Kidney (tissue), 14 donors: ENCODE results near the gene APCDD1L. TPM values are rescaled to one million over a fixed set of nuclear protein-coding genes. Genes with fewer than 3 reads are reported as not detected.

Experiments
- DNase-seq, 5 donors: peaks; one replicate each; pipeline ENCODE4 v3.0.0-alpha.2; 2013 to 2020
- FAIRE-seq: peaks from 2 replicates; lab custom pipeline; 2012; peaks lifted over from hg19 to GRCh38; lab: Jason Lieb, UNC
- H3K27ac ChIP-seq, 2 donors: one replicate each; pipeline ENCODE4 v1.7.0; 2013; ENCODE audit warnings: low read depth in 2 of 2, low read length in 2 of 2, inconsistent platforms in 1 of 2
- H3K27me3 ChIP-seq: one replicate; pipeline ENCODE4 v1.7.1; 2013; ENCODE audit warnings: low read length, inconsistent platforms; ENCODE audit not compliant: control insufficient read depth, insufficient read depth
- H3K36me3 ChIP-seq, 3 donors: one replicate each; pipeline versions ENCODE4 v1.7.0 to v1.7.1; 2013; ENCODE audit warnings: low read length in 3 of 3, control low read depth in 1 of 3, inconsistent platforms in 1 of 3; ENCODE audit not compliant: insufficient read depth in 3 of 3, control insufficient read depth in 2 of 3
- H3K4me1 ChIP-seq, 3 donors: one replicate each; pipeline versions ENCODE4 v1.7.0 to v1.7.1; 2013; ENCODE audit warnings: low read length in 3 of 3, inconsistent platforms in 1 of 3, low read depth in 1 of 3; ENCODE audit not compliant: control insufficient read depth in 2 of 3, insufficient read depth in 2 of 3
- H3K4me3 ChIP-seq, 3 donors: one replicate each; pipeline versions ENCODE4 v1.7.0 to v1.8.1; 2013; ENCODE audit warnings: low read length in 3 of 3, control low read depth in 1 of 3, inconsistent platforms in 1 of 3
- H3K9ac ChIP-seq, 3 donors: one replicate each; pipeline versions ENCODE4 v1.7.0 to v1.7.1; 2013; ENCODE audit warnings: low read length in 3 of 3, control low read depth in 1 of 3, inconsistent platforms in 1 of 3
- H3K9me3 ChIP-seq, 3 donors: one replicate each; pipeline versions ENCODE4 v1.7.0 to v1.7.1; 2013; ENCODE audit warnings: low read length in 3 of 3, control low read depth in 1 of 3, inconsistent platforms in 1 of 3; ENCODE audit not compliant: control insufficient read depth in 2 of 3, insufficient read depth in 1 of 3
- CTCF ChIP-seq: IDR thresholded peaks from 3 replicates; pipeline ENCODE4 v1.5.1; 2012; ENCODE audit warnings: mild to moderate bottlenecking, moderate library complexity, borderline replicate concordance; ENCODE audit not compliant: insufficient read depth; ENCODE audit errors: extremely low read depth
- intact Hi-C: fragments of 100-400 bp; cut with DNase I; formaldehyde crosslinking; loops from one replicate; pipeline ENCODE4 v1.11.1; 2022
- polyA plus RNA-seq: library from polyadenylated mRNA; stranded (reverse); fragments of 350-450 nt; fragmentation: Illumina TruSeq; extraction: RNeasy Lipid Tissue Mini Kit (QIAGEN cat#74804); gene quantifications from one replicate; pipeline ENCODE4 v1.2.3, GENCODE V29; 2014; ENCODE audit warnings: low read depth, low replicate concordance; ENCODE audit not compliant: insufficient read depth
- total RNA-seq: library from RNA; stranded (reverse); fragmentation: NEBNext Ultra II Directional; extraction: Animal tissue kit (Norgen Biotek cat#: 25700); gene quantifications from one replicate; pipeline ENCODE4 v1.2.1, GENCODE V29; 2021
- donor health status: control.
- donor health status: control.
- donor health status: control.
- donor health status: control.
- donor health status: control.
- donor health status: DM: yes; HTN: yes; CAD: no.
- donor health status: Normal renal cell carcinoma (clear cell type).

The APCDD1L gene
- total and polyA plus RNA-seq, 2 donors from 2014 or later: 1.2 to 4.5 TPM

DNA sequence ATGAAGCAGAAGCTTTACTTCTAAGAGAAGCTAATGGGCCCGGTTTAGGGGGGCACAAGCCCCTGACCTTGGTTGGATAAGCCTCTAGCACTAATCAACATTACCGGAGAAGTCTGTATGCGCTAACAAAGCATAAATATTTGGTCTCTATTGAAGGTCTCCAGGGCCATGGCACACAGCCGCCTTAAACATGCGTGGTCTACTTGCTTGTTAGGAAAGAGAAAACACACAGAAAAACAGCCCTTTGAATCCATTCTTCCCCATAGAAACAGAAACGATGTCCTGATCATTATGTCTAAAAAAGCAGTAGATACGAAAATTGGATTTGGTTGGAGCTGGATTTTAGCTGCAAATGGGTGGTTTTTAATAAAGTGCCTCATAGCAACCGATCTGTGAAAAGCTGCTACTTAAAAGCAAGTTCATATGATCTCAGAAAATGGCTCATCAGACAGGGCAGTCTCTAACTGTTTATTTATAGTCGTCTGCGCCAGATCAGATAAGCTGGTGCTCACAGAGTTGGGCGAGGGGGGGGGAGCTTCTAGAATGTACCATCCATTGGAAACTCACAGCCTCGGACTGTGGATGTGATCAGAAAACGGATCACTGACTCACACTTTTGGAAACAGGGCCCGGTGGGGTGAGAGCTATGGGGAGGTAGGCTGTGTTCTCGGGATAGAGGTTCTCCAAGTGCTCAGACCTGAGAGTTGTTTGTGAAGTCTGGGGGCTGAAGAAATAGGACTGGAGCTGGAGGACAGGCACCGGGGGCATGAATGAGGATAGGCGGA lies 35.3 kb upstream of the APCDD1L start:
- Histone ChIP-seq H3K9me3 (no peaks in the 10 kb centered on the region), H3K4me3 (no peak overlapping the region), H3K27ac (peak overlapping the region in 1 of 2 donors; percentile 64), H3K36me3 (no peaks in the 10 kb centered on the region), H3K27me3 (no peaks in the 10 kb centered on the region), H3K9ac (no peak overlapping the region), H3K4me1 (peaks cover 0 to 10% (median 5%) of the 10 kb centered on the region in 3 donors)
- DNase-seq (peak in 3 of 5 donors; percentile 39 to 61 (median 53)), FAIRE-seq (no peak)
- no peak for TF ChIP-seq CTCF
- intact Hi-C loops: no loop called here

GRCh38 chr20:58549231-58550209 lies 34.3 kb upstream of the APCDD1L start:
- Histone ChIP-seq H3K27me3 (no peaks in the 10 kb centered on the region), H3K36me3 (no peaks in the 10 kb centered on the region), H3K27ac (no peak overlapping the region), H3K4me1 (peaks cover 0 to 10% (median 5%) of the 10 kb centered on the region in 3 donors), H3K4me3 (no peak overlapping the region), H3K9me3 (no peaks in the 10 kb centered on the region), H3K9ac (no peak overlapping the region)
- DNase-seq: peak in 1 of 5 donors; percentile 31
- intact Hi-C loops: no loop called here
- TF ChIP-seq CTCF: no peak
- FAIRE-seq: no peak

- DNase-seq: peak in 3 of 5 donors; percentile 39 to 77 (median 68)
- Histone ChIP-seq H3K36me3 (no peaks in the 10 kb centered on the region), H3K4me1 (peaks cover 0 to 6% (median 5%) of the 10 kb centered on the region in 3 donors), H3K27ac (peak overlapping the region in 1 of 2 donors; percentile 10), H3K9ac (no peak overlapping the region), H3K4me3 (no peak overlapping the region), H3K27me3 (no peaks in the 10 kb centered on the region), H3K9me3 (no peaks in the 10 kb centered on the region)
- intact Hi-C loops: no loop called here
- FAIRE-seq: no peak
- no peak for TF ChIP-seq CTCF
These were observed 32.6 kb upstream of the APCDD1L start for GRCh38 chr20:58547623-58548475.
